ENCODE results near the gene DNM3. TPM values are rescaled to one million over a fixed set of nuclear protein-coding genes. Genes with fewer than 3 reads are reported as not detected.

DNM3 gene
- total and polyA plus RNA-seq, 9 of the 15 experiments (the other 6 are each of a cell fraction or from before 2014, with no cell fraction given): 0.08 to 0.36 (median 0.22) TPM; not detected in 1

DNA sequence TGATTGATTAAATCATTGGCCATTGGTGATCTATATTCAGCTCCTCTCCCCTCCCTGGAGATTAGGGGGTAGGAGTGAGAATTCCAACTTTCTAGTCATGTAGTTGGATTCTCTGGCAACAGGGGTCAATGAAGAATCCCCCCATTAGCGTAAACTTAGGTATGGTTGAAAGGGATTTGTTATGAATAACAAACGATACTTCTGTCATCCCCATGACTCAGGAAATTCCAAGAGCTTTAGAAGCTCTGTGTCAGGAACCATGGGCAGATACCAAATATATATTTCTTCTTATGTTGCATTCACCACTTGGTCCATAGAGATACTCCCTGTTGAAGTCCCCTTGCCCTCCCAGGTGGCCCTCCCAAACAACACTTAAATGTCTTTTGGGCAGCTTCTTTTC lies 124.5 kb downstream of the DNM3 start:
- no peak overlapping the region for H3K4me3 ChIP-seq
- no peaks in the 10 kb centered on the region for H3K36me3 ChIP-seq (ENCODE audit: control insufficient read depth, insufficient read depth, low read length)
- H3K9me1 ChIP-seq (ENCODE audit: control insufficient read depth, insufficient read depth, low read length): no peaks in the 10 kb centered on the region
- in situ Hi-C loops (cut with MboI) (no loop called here), intact Hi-C loops (cut with micrococcal nuclease) (no loop called here)
- H3K9ac ChIP-seq (ENCODE audit: insufficient read depth in 1 of 2, low read depth in 2 of 2, low read length in 2 of 2): no peak overlapping the region
- 0% methylated on average over 2 of the region's 2 CpGs for WGBS (ENCODE audit: insufficient coverage, low coverage, missing lambda C conversion rate)
- no peaks in the 10 kb centered on the region for H4K20me1 ChIP-seq (replicated peaks; ENCODE audit: control insufficient read depth, insufficient read depth, low read length)
- H2AFZ ChIP-seq (ENCODE audit: low read depth, low read length): no peak overlapping the region
- H3K79me2 ChIP-seq (ENCODE audit: control insufficient read depth, insufficient read depth, low read length): no peaks in the 10 kb centered on the region
- TF ChIP-seq NFRKB (IDR thresholded peaks at IDR 0.05; ENCODE audit: low read depth) (no peak), XRCC5 (IDR thresholded peaks at IDR 0.05; ENCODE audit: low read depth, low read length) (no peak), TFAM (CRISPR knock-in tag; conservative IDR thresholded peaks at IDR 0.05) (no peak), SLC30A9 (CRISPR knock-in tag; IDR thresholded peaks at IDR 0.05) (no peak), NONO (IDR thresholded peaks at IDR 0.05; ENCODE audit: low read depth in 2 of 2, low read length in 1 of 2) (no peak), ILK (tag; IDR thresholded peaks at IDR 0.05; ENCODE audit: borderline replicate concordance, low read depth) (no peak), TCF3 (CRISPR knock-in tag; IDR thresholded peaks at IDR 0.05) (no peak), ZNF23 (CRISPR knock-in tag; IDR thresholded peaks at IDR 0.05) (no peak), PPARD (CRISPR knock-in tag; IDR thresholded peaks at IDR 0.05) (no peak), ZNF551 (CRISPR knock-in tag; IDR thresholded peaks at IDR 0.05) (no peak), CBFA2T2 (conservative IDR thresholded peaks at IDR 0.05) (no peak), POLR2AphosphoS5 (IDR thresholded peaks at IDR 0.05; ENCODE audit: control insufficient read depth, insufficient read depth, low read depth, low read length) (no peak)
- TF ChIP-seq, protein P1, sequence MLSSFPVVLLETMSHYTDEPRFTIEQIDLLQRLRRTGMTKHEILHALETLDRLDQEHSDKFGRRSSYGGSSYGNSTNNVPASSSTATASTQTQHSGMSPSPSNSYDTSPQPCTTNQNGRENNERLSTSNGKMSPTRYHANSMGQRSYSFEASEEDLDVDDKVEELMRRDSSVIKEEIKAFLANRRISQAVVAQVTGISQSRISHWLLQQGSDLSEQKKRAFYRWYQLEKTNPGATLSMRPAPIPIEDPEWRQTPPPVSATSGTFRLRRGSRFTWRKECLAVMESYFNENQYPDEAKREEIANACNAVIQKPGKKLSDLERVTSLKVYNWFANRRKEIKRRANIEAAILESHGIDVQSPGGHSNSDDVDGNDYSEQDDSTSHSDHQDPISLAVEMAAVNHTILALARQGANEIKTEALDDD (IDR thresholded peaks at IDR 0.05): no peak
- TF ChIP-seq, protein P2, sequence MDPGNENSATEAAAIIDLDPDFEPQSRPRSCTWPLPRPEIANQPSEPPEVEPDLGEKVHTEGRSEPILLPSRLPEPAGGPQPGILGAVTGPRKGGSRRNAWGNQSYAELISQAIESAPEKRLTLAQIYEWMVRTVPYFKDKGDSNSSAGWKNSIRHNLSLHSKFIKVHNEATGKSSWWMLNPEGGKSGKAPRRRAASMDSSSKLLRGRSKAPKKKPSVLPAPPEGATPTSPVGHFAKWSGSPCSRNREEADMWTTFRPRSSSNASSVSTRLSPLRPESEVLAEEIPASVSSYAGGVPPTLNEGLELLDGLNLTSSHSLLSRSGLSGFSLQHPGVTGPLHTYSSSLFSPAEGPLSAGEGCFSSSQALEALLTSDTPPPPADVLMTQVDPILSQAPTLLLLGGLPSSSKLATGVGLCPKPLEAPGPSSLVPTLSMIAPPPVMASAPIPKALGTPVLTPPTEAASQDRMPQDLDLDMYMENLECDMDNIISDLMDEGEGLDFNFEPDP (CRISPR knock-in tag; IDR thresholded peaks at IDR 0.05): no peak
- POLR2A ChIA-PET: no interaction called here
- FAIRE-seq (no peak), ATAC-seq (no peak), DNase-seq (ENCODE audit: extremely low read depth in 1 of 4, low spot score in 3 of 4) (no peak)
- CTCF ChIA-PET (ENCODE audit: low intra/inter-chr PET ratio): no interaction called here
- H3K9me3 ChIP-seq (replicated peaks; ENCODE audit: control insufficient read depth, insufficient read depth, low read depth, low read length): no peaks in the 10 kb centered on the region
- no peak overlapping the region for H3K4me2 ChIP-seq (ENCODE audit: insufficient read depth, low read length)
- no peaks in the 10 kb centered on the region; a peak in 1 of 5 replicates for H3K4me1 ChIP-seq (replicated peaks in 1 of 2; ENCODE audit: control insufficient read depth in 2 of 2, insufficient read depth in 2 of 2, low read length in 2 of 2)
- BruUV-seq (replicated peaks): no TSS peak
- H3K27me3 ChIP-seq (ENCODE audit: control insufficient read depth in 2 of 2, insufficient read depth in 2 of 2, low read length in 2 of 2): no peaks in the 10 kb centered on the region
- no peak overlapping the region for H3K27ac ChIP-seq (ENCODE audit: extremely low read depth, low read depth, low read length)
